D721Med (cell line): ENCODE measurements around the gene CFAP52.
"Not testable (repeated sequence)": the region's sequence is repeated elsewhere in the genome, so short reads cannot be mapped to it uniquely, and the experiment has no call there.

Experiments
- DNase-seq: peaks from one replicate; pipeline ENCODE4 v3.0.0; 2011; ENCODE audit warnings: low spot score; ENCODE audit not compliant: insufficient read length
- FAIRE-seq: peaks from 2 replicates; lab custom pipeline; 2011; peaks lifted over from hg19 to GRCh38; lab: Jason Lieb, UNC
- CTCF ChIP-seq: IDR thresholded peaks from 2 replicates; pipeline ENCODE4 v1.5.1; 2012; ENCODE audit warnings: mild to moderate bottlenecking, control low read depth; ENCODE audit not compliant: insufficient read depth; ENCODE audit errors: missing control alignments

CFAP52 gene

GRCh38 chr17:9646546-9646885 lies 70.1 kb downstream of the CFAP52 start:
- no peak for TF ChIP-seq CTCF
- DNase-seq (no peak), FAIRE-seq (no peak)

GRCh38 chr17:9647014-9647413 lies 70.6 kb downstream of the CFAP52 start:
- no peak for TF ChIP-seq CTCF
- no peak for DNase-seq
- no peak for FAIRE-seq

- no peak for TF ChIP-seq CTCF
- DNase-seq (no peak), FAIRE-seq (no peak)
Measured at GRCh38 chr17:9648521-9649110, 72.2 kb downstream of the CFAP52 start.

GRCh38 chr17:9658593-9659211 lies 82.3 kb downstream of the CFAP52 start:
- FAIRE-seq (no peak), DNase-seq (no peak)
- TF ChIP-seq CTCF, result no peak

- TF ChIP-seq CTCF, result no peak
- FAIRE-seq (no peak), DNase-seq (no peak)
Measured at GRCh38 chr17:9661027-9661426, 84.6 kb downstream of the CFAP52 start.

- DNase-seq, FAIRE-seq: not testable (repeated sequence)
Measured at GRCh38 chr17:9663511-9663910, 87.1 kb downstream of the CFAP52 start.

- FAIRE-seq (no peak), DNase-seq (no peak)
- no peak for TF ChIP-seq CTCF
Measured at GRCh38 chr17:9666461-9667050, 90.1 kb downstream of the CFAP52 start.
